GM19324 (cell line): ENCODE data around the gene SHPK.

ENCODE experiments used
- ATAC-seq: cut with Tn5 transposase; IDR thresholded peaks from one replicate; pipeline ENCODE4 v1.9.1; 2021; ENCODE audit warnings: mild to moderate bottlenecking, moderate library complexity; ENCODE audit not compliant: unreplicated experiment, low FRiP score

SHPK gene

DNA sequence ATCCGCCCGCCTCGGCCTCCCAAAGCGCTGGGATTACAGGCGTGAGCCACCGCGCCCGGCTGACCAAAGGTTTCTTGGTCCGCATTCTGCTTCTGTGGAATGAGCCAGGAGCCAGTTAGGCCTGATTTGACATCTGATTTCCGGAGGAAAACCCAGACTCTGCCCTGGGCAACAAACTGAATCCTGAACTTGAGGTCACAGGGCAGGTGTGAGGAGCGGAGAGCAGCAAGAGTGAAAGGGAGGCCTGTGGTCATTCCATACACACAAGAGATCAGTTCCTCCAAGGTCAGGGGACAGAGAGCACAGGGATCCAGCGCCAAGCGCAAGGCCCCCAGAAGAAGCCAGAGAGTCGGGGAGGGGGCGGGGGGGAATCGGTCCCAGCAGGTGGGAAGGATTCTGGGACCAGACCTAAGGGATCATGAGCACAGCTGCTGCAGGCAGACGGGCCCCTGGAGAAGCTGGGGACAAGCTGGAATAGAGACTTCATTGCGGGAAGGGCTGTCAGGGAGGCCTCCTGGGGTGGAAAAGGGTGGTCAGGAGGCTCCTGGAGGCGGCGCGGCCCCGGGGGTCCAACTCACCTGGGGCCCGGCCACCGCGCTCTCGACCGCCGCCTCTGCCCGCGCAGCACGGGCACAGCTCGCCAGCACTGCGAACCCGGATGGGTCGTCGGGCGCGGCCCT, 436 bp downstream of the SHPK start:
- ATAC-seq = no peak

GRCh38 chr17:3632287-3632686, 3.8 kb downstream of the SHPK start:
- ATAC-seq = no peak

DNA sequence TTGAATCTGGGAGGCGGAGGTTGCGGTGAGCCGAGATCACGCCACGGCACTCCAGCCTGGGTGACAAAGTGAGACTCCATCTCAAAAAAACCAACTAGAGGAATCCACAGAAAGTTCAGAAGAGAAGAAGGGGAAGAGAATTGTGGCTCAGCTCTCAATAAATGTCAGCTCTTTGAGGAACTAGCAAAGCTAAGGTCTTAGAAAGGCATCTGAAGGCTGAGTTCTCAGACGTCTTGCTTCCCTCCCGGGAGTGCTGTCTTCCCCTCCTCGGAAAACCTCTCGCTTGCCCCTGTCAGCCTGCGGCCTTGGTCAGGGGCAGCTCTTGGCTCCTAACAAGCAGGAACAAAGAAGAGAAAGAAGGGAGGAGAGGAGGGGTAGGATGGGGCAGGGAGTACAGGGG, 5.3 kb downstream of the SHPK start:
- ATAC-seq = no peak

- no peak for ATAC-seq
Observed at GRCh38 chr17:3627769-3628167, 8.3 kb downstream of the SHPK start.

- no peak for ATAC-seq
Observed at GRCh38 chr17:3626831-3627768, 8.9 kb downstream of the SHPK start.

GRCh38 chr17:3622977-3623594, 13.0 kb downstream of the SHPK start:
- no peak for ATAC-seq

DNA sequence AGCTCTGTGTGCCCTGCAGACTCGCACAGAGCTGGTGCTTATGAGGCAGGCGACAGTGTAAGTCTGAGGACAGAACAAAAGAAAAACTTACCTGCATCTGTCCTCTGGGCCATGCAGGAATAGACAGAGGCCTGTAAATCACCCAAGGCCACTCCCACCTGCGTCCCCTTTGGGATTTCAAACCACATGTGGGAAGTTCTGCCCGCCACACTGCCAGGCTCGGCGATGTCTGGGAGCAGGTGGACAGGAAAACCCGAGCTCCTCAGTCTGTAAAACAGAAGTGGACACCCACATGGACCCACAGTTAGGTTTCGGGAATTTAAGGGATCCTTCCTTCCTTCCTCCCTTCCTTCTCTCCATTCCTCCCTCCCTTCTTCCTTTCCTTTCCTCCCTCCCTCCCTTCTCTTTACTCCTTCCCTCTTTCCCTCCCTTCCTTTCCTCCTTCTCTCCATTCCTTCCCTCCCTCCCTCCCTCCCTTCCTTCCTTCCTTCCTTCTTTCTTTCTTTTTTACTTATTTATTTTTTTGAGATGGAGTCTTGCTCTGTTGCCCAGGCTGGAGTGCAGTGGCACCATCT, 14.8 kb downstream of the SHPK start:
- no peak for ATAC-seq

GRCh38 chr17:3615160-3615870, 20.7 kb downstream of the SHPK start:
- no peak for ATAC-seq

DNA sequence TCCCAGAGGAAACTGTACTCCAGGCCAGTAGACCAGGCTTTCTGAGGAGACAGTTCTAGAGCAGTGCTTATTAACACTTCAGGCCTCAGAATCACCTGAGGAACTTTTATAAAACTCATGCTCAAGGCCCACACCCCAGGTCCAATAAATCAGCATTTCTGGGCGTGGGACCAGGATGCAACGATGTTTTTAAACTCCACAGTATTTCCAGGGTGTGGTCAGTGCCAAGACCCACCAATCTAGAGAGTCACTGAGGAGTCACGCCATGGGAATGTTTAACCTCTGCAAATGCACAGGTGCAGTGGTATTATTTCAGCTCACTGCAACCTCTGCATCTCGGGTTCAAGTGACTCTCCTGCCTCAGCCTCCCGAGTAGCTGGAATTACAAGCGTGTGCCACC, 22.9 kb downstream of the SHPK start:
- ATAC-seq = no peak

DNA sequence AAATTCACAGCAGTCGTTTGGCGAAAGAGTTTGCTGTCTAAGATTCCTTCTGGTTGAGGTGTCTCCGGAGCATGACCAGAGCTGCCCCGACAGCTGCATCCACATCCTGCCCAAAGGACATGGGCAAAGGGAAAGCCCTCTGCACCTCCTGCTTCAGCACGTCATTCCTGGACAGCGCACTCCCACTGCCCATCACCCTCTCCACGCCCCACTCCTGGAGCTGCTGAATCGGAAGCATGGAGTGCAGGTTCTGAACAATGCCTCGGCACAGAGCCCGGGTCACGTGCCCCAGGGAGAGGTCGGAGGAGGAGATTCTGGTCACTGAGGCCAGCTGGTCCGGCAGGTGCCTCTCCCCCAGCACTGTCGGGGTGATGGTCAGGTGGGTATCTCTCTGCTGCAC, 25.5 kb downstream of the SHPK start:
- ATAC-seq = no peak

GRCh38 chr17:3609689-3610088, 26.4 kb downstream of the SHPK start:
- ATAC-seq = no peak

DNA sequence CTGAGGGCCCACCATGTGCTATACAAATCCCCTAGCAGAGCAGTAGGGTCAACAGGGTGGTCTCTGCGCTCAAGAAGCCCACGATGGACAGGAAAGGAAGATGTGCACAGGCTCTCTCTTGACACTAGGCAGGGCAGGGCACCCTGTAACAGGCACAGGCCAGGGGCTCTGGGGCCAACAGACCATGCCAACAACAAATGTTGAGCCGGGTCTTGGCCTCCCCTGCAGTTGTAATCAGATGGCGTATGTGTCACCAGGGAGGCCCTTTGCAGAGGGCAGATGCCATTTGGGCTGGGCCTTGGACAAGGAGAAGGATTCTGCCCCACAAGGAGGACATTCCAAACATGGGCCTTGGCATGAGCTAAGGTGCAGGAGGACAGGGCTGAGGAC, 32.2 kb downstream of the SHPK start:
- no peak for ATAC-seq

DNA sequence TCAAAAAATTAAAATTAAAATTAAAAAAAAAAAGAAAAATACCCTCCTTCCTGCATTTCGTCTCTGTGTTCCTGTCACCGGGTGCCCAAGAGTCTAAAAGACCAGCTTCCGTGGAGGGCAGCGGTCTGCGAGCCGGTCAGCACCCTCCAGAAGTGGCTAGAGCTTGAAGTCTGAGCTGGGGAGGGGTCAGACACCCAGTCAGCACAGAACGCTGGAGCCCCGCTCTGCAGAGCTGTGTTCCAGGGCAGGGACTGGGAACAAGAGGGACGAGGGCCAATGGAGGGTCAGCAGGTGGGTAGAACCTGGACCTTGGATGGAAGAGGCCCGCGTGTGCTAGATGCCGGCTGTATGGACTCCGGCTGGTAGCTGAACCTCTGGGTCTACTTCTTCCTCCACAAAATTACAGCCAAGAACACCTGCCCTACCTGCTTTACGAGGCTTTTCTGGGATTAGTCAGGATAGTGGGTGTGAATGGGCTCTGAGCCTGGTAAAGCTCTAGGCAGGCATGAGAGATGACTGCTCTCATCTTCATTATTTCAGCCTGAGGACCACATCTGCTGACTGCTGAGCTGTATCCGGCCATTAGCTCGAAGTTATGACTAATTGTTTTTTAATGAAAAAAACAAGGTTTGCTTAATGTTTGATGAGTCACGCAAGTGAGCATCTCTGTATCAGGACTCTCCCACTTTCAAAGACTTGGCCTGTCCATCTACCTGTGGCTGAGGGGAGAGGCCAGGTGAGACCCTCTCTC, 32.8 kb downstream of the SHPK start:
- ATAC-seq = no peak

DNA sequence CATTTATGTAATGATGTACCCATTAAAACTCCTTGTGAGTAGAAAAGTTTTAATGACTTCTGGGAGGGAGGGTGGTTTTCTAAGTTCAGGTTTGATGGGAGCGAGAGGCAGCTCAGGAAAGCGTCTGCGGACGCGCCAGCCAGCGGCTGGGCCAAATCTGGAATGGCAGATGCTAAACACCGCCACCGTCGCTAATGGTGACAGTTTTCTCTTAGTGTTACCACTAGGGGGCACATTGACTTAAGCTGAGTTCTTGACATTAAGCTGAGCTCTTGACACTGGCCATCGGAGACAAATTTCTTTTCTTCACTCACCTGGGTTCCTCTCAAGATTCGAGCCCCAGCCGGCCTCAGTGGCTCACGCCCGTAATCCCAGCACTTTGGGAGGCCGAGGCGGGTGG, 33.6 kb downstream of the SHPK start:
- no peak for ATAC-seq

- no peak for ATAC-seq
Observed at GRCh38 chr17:3600529-3601205, 35.4 kb downstream of the SHPK start.

DNA sequence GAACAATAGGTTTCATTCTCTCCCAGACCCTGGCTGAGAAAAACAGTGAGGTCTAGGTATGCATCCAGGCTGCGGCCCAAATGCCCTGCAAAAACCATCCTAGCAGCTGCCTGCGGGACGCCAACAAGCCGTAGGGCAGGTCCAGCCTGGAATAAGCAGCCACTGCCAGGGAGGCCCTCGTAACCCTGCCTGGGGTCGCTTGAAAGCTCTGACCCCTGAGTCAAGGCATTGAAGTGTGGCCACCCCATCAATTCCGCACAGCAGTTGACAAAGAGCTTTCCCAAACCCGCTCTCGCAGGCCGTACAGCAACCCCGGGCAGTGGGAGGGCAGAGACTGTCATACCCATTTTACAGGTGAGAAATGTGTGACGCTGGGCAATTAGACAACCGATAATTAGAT, 38.0 kb downstream of the SHPK start:
- no peak for ATAC-seq

DNA sequence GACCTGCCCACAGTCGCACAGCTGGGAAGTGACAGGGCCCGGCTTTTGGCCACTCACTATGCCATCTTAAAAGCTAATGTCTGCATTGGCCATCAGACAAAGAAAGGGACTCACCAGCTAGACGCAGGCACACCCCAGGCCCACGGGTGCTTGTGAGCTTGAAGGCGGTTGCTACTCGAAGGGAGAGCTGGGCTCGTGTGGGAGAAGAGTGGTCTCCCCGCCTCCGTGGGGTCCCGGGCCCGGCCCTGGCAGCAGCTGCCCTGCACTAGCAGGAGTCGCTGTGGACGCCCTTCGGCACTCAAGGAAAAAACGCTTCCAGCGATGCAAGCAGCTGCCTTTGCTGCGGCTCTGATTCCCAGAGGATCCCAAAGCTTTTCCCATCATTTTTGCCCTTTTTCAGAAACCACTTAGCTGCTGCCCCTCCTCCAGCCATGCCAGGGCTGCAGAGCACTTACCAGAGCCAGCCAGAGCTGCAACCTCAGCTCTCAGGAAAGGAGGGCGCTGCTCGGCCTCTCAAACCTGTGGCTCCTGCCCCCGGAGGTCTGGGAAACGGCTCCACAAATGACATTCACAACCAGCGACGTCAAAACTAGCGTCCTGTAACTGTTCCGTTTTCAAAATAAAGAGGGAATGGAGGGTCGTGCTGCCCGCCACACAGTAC, 39.1 kb downstream of the SHPK start:
- ATAC-seq = no peak

- ATAC-seq = no peak
Observed at GRCh38 chr17:3594976-3595375, 41.1 kb downstream of the SHPK start.
